Omental fat pad (tissue), 4 donors: ENCODE data around the gene TENT4A. TPM values are rescaled to one million over a fixed set of nuclear protein-coding genes. Genes with fewer than 3 reads are reported as not detected.
"Not testable (repeated sequence)": the region's sequence is repeated elsewhere in the genome, so short reads cannot be mapped to it uniquely, and the experiment has no call there.

Experiments used
- ATAC-seq: fragments of 150-250 bp; one replicate; pipeline ENCODE4 v1.9.1; 2016; ENCODE audit warnings: mild to moderate bottlenecking, moderate library complexity; ENCODE audit not compliant: low FRiP score
- DNase-seq: peaks from one replicate; pipeline ENCODE4 v3.0.0-alpha.2; 2019; ENCODE audit warnings: low spot score
- total RNA-seq, 4 donors: library from RNA; depleted of rRNA; stranded (reverse); fragments of >200 nt; gene quantifications; one replicate each; pipeline ENCODE4 v1.1.0, GENCODE V29; 2016
- TF ChIP-seq, protein P1 (sequence below), 3 donors: fragments of 450-650 bp; IDR thresholded peaks; one replicate each; pipeline ENCODE4 v1.5.1; 2016 to 2017; ENCODE audit warnings: antibody characterized with exemption in 3 of 3, mild to moderate bottlenecking in 3 of 3, moderate library complexity in 2 of 3

The TENT4A gene
- total RNA-seq, result 10 to 100 TPM; 25.1 to 40.1 (median 31.1) TPM

DNA sequence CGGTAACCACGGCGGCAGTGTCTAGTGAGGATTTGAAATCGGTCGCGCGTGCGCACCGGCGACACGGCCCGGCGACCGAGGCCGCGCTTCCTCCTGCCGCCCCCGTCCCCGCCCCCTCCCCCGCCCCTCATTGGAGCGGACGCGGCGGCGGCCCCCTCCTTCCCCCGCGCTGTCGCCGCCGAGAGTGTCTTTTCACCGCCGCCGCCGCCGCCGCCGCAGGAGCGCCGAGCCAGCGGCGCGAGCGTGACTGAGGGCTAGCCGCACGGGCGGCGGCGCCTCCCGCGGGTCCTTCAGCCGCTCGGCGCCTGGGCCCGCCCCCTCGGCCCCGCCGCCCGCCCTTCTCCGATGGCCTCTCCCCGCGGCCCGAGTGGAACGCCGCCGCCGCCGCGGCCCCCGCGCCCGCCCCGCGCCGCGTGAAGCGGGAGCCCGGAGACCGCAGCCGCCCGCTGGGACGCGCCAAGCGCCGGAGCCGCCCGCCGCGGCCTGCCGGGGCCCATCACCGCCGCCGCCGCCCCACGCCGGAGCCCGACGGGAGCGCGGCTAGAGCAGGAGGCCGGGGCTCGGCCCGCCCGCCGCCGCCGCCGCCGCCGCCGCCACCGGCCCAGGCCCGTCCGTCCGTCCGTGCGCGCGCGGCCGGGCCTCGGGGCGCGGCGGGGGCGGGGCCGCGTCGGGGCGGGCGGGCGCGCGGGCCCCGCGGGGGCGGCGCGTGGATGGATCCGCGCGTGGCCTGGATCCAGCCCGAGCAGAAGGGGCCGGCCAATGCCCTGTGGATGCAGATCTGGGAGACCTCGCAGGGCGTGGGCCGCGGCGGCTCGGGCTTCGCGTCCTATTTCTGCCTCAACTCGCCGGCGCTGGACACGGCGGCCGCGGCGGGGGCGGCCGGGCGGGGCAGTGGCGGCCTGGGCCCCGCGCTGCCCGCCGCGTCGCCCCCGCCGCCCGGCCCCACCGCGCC, at the start of gene TENT4A:
Gene TENT4A (plus strand): TSS at position 159 of the 952 bp plus-strand sequence. CDS start 552 bp downstream, at position 711.
- ATAC-seq (peak; percentile 38), DNase-seq (no peak)
- TF ChIP-seq, protein P1, sequence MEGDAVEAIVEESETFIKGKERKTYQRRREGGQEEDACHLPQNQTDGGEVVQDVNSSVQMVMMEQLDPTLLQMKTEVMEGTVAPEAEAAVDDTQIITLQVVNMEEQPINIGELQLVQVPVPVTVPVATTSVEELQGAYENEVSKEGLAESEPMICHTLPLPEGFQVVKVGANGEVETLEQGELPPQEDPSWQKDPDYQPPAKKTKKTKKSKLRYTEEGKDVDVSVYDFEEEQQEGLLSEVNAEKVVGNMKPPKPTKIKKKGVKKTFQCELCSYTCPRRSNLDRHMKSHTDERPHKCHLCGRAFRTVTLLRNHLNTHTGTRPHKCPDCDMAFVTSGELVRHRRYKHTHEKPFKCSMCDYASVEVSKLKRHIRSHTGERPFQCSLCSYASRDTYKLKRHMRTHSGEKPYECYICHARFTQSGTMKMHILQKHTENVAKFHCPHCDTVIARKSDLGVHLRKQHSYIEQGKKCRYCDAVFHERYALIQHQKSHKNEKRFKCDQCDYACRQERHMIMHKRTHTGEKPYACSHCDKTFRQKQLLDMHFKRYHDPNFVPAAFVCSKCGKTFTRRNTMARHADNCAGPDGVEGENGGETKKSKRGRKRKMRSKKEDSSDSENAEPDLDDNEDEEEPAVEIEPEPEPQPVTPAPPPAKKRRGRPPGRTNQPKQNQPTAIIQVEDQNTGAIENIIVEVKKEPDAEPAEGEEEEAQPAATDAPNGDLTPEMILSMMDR (IDR thresholded peaks at IDR 0.05), result no peak

DNA sequence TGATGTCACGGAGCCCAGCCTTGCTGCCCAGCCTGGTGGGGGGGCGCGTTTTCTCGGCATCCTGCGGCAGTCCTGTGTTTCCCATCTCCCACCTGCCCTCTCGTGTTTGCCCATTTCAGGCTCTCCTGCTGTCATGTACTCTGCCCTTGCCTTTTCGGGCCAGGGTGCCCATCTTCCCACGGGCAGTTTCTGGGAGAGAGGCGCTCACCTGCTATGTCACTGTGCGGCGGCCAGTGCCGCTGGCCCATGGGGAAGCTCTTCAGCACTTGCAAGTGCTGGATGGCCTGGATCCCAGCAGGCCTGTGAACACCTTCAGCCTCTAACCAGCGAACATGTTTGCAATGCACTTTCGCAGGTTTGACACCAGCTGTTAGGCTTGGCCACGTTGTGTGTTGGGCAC, 46.5 kb upstream of the TENT4A start:
- ATAC-seq, result no peak
- TF ChIP-seq, protein P1 (IDR thresholded peaks at IDR 0.05), result no peak
- DNase-seq, result no peak

DNA sequence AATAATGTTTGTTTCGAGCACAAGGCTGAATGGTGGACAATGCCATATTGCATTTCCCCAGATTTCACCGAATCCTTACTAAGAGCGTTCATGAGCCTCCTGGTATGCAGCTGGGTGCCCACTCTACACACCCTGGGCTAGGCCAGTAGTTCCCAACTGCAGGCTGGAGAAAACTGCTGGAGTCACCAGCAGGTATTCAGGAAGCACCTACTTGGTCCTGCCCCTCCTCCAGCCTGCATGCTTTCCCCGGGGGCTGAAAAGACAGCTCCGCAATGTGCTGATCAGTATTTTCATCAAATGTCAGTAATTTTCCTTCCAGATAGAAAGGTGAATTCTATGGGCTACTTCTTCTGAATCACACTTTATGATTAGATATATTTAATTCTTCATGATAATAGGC, 45.6 kb upstream of the TENT4A start:
- ATAC-seq, result no peak
- no peak for DNase-seq
- TF ChIP-seq, protein P1 (IDR thresholded peaks at IDR 0.05), result no peak

DNA sequence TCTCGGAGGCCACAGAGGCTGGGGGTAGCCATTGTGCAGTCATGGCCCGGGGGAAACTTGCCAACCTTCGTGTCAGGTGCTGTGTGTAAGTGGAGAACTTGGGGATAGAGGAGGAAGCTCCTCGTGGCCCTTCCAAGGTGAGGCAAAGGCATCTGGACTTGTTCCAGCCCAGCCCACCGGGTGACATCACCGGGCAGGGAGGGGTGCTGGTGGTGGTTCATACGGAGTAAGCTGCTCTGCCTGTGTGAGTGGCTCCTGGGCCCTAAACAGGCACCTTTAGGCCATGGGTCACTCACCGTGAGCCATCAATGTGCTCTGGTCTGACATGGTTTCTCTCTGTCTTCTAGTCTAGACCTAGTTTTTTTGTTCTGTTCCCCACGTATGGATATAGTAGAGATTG, 44.5 kb upstream of the TENT4A start:
- not testable (repeated sequence) for DNase-seq, ATAC-seq

DNA sequence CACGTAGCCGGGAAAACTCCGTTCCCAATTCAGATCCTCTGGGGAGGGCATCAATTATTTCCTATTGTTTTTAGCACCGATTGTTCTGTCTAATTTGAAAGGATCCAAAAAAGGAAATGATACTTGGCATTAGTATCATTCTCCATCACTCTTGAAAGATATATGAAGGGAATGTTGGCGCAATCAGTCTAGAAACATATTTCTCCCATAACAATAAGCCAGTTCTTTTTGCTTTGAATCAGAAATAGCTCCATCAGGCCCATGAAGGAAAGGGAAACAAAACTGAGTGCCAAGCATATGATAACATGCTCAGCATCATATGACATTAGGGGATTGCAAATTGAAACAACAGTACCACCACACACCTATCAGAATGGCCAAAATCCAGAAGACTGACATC, 40.2 kb upstream of the TENT4A start:
- DNase-seq (no peak), ATAC-seq (no peak)
- TF ChIP-seq, protein P1 (IDR thresholded peaks at IDR 0.05), result no peak

DNA sequence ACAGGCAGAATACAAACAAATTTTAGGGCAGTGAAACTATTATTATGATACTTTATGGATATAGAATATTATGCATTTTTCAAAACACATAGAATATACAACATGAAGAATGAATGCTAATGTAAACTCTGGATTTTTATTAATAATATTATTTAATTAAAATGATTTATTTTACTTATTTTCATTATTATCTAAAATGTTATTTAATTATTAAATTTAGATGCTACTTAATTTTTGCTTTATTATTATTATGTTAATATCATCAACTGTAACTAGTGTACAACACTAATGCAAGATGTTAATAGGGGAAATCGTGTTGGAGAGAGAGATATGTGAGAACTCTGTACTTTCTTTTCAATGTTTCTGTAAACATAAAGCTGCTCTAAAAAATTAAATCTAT, 39.3 kb upstream of the TENT4A start:
- DNase-seq (no peak), ATAC-seq (no peak)
- TF ChIP-seq, protein P1 (IDR thresholded peaks at IDR 0.05), result no peak

DNA sequence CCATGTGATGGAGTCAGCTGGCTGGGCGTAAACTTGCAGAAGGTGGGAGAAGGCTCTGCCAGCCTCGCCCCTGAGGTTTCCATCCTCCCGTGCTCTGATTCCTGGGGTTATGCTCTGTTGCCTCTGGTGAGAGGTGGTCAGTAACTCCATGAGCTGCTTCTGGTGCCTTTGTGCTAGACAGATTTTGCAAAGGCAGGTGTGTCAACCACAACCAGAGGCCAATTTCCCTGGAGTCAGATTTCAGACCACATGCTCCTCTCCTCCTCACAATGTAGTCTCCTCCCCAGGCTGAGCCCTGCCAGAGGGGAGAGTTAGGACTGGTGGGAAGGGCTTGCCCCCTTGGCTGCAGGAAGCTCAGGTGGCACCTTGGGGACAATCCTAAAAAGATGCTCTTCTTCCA, 38.8 kb upstream of the TENT4A start:
- ATAC-seq (no peak), DNase-seq (no peak)
- TF ChIP-seq, protein P1 (IDR thresholded peaks at IDR 0.05), result no peak
